ENCODE data around the gene FTCDNL1.

The FTCDNL1 gene

GRCh38 chr2:199778655-199779054, 72.3 kb downstream of the FTCDNL1 start:
- no peak for DNase-seq

GRCh38 chr2:199777916-199778315, 73.1 kb downstream of the FTCDNL1 start:
- no peak for DNase-seq

GRCh38 chr2:199777315-199777714, 73.7 kb downstream of the FTCDNL1 start:
- no peak for DNase-seq

GRCh38 chr2:199775267-199775666, 75.7 kb downstream of the FTCDNL1 start:
- DNase-seq = no peak

- DNase-seq = no peak
Observed at GRCh38 chr2:199772035-199772976, 78.7 kb downstream of the FTCDNL1 start.

GRCh38 chr2:199770716-199771115, 80.3 kb downstream of the FTCDNL1 start:
- no peak for DNase-seq

GRCh38 chr2:199765646-199766045, 85.3 kb downstream of the FTCDNL1 start:
- DNase-seq = no peak

GRCh38 chr2:199764273-199764800, 86.7 kb downstream of the FTCDNL1 start:
- no peak for DNase-seq

- no peak for DNase-seq
Observed at GRCh38 chr2:199762963-199763362, 88.0 kb downstream of the FTCDNL1 start.

- DNase-seq = no peak
Observed at GRCh38 chr2:199760574-199760973, 90.4 kb downstream of the FTCDNL1 start.

- no peak for DNase-seq
Observed at GRCh38 chr2:199757233-199757870, 93.6 kb downstream of the FTCDNL1 start.

- no peak for DNase-seq
Observed at GRCh38 chr2:199756743-199757142, 94.2 kb downstream of the FTCDNL1 start.

- no peak for DNase-seq
Observed at GRCh38 chr2:199756211-199756610, 94.8 kb downstream of the FTCDNL1 start.

- no peak for DNase-seq
Observed at GRCh38 chr2:199754766-199755165, 96.2 kb downstream of the FTCDNL1 start.

- DNase-seq = no peak
Observed at GRCh38 chr2:199751492-199752120, 99.4 kb downstream of the FTCDNL1 start.

GRCh38 chr2:199749571-199749970, 101.4 kb downstream of the FTCDNL1 start:
- DNase-seq = no peak

GRCh38 chr2:199744724-199745123, 106.3 kb downstream of the FTCDNL1 start:
- DNase-seq = no peak

GRCh38 chr2:199744260-199744659, 106.7 kb downstream of the FTCDNL1 start:
- DNase-seq = no peak

- no peak for DNase-seq
Observed at GRCh38 chr2:199743415-199744120, 107.4 kb downstream of the FTCDNL1 start.

GRCh38 chr2:199742884-199743283, 108.1 kb downstream of the FTCDNL1 start:
- DNase-seq = no peak

GRCh38 chr2:199740111-199740428, 110.9 kb downstream of the FTCDNL1 start:
- DNase-seq = no peak

- DNase-seq = peak; percentile 79
Observed at GRCh38 chr2:199739413-199740110, 111.4 kb downstream of the FTCDNL1 start.
